HUDEP-2 (cell line): ENCODE measurements around the gene ALPK1.
A peak's percentile ranks its signal among the peaks of the same experiment; 100 is the strongest.
"Not testable (repeated sequence)": the region's sequence is repeated elsewhere in the genome, so short reads cannot be mapped to it uniquely, and the experiment has no call there.

ENCODE experiments used
- DNase-seq, 76 experiments: peaks; one replicate each; lab custom pipeline; 2025; ENCODE audit not compliant: unreplicated experiment in 76 of 76; lab: John Stamatoyannopoulos, UW

ALPK1 gene

GRCh38 chr4:112284166-112284565, 13.0 kb upstream of the ALPK1 start:
- DNase-seq = no peak

DNA sequence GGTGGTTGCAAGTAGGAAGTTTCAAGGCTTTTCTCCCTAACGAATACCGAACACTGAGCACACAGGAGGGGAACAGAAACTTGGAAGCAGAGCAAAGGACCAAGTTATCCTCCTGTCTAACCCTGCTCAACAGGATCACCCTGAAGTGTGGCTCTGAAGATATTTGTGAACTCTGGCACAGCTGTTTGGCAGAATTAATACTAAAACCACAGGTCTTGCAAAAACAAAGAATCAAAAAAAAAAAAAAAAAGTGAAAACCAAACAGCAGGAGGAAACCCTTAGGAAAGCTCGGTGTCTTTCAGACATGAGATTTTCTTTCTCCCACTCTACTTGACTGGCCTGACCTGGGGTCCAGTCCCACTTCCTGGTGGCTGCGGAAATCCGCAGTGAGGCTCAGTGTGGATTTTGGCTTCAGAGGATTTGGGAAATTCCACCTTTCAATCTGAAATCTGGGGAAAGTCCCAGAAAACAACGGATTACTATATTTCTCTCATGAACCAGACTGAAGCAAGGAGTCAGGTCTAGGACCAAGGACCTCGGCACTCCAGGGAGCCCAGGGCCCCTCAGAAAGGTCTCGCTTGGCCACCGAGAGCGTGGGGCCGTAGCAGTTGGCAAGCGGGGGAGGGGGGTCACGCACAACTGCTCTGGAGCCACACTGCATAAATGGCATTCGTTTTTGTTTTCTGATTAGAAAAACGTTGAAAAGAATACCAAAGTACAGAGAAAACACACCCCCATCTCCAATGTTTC, 12.3 kb upstream of the ALPK1 start:
- no peak for DNase-seq

DNA sequence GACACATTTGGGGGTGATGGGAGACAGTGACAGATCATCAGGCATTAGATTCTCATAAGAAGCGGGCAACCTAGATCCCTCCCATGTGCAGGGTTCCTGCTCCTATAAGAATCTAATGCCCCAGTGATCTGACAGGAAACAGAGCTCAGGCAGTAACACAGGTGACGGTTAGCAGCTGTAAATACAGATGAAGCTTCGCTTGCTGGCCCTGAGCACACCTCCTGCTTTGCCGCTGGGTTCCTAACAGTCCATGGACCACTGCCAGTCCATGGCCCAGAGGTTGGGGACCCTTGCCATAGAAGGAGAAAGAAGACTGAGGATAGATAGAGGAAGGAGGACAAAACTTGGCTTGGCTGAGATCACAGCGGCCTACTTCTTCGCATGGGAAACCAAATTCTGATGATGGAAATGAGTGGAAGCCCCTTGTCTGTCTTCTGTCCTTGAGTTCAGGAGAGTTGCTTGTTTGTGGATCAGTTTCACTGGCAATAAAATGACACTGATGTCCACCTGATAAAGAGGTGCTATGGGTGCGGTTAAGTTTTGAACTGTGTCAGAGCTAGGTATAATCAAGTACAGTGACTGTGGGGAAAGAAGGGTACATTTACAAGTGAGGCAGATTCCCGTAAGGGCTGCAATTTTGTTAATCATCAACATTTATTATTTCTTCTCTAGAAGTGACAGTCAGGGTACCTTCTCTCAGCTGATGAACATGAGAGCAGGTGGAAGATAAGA, 9.7 kb upstream of the ALPK1 start:
- DNase-seq = no peak

- DNase-seq = no peak
These were observed 8.7 kb upstream of the ALPK1 start for GRCh38 chr4:112288455-112288854.

- DNase-seq = no peak
These were observed 7.5 kb upstream of the ALPK1 start for GRCh38 chr4:112289407-112290253.

- DNase-seq = no peak
These were observed 6.8 kb upstream of the ALPK1 start for GRCh38 chr4:112290341-112290740.

GRCh38 chr4:112299721-112300120, 2.6 kb downstream of the ALPK1 start:
- DNase-seq = no peak

DNA sequence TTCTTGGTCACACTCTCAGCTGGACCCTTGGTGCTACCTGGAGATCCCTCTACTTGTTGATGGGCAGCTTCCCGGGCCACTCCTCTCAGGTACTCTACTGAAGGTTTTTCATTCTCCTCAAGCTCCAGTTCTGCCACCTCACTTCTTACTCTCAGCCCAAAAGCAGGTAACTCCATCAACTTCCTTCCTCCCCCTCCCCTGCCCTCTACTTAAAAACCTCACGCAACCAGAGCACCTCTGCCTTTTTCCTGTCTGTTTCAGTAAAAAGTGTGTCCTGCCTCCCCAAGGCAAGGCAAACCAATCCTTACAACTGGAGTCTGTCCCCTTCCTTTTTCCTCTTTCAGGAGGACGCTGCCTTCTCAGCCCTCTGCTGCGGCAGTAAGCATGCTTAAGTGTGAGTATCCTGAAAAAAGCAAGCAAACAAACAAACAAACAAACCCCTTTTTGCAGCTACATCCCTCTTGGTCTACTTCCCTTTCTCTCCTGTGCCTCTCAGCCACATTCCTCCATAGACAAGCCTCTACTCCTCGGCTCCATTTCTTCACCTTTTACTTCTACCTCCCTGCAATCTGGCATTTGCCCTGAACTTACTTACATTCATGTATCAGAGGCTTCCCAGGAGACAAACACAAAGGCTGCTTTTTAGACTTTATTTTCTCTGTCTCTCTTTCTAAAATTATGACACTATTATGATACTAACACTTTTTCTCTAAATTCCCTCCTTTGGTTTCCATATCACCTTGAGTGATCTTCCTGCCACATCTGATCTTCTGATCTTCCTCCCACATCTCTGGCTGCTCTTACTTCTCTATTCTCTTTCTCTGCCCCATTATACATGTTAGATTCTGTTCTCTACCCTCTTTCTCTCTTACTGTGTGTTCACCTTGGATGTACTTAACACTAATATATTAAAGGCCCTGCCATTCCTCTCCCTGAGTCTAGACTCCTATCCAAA, 5.4 kb downstream of the ALPK1 start:
- DNase-seq = no peak

GRCh38 chr4:112305477-112305876, 8.3 kb downstream of the ALPK1 start:
- DNase-seq = not testable (repeated sequence)

GRCh38 chr4:112309263-112309791, 12.2 kb downstream of the ALPK1 start:
- not testable (repeated sequence) for DNase-seq

GRCh38 chr4:112311516-112311915, 14.3 kb downstream of the ALPK1 start:
- no peak for DNase-seq

GRCh38 chr4:112312610-112313239, 15.6 kb downstream of the ALPK1 start:
- DNase-seq = no peak

- DNase-seq = no peak
These were observed 18.3 kb downstream of the ALPK1 start for GRCh38 chr4:112315446-112315845.

- no peak for DNase-seq
These were observed 19.2 kb downstream of the ALPK1 start for GRCh38 chr4:112316360-112316759.

GRCh38 chr4:112318239-112319142, 21.3 kb downstream of the ALPK1 start:
- no peak for DNase-seq

DNA sequence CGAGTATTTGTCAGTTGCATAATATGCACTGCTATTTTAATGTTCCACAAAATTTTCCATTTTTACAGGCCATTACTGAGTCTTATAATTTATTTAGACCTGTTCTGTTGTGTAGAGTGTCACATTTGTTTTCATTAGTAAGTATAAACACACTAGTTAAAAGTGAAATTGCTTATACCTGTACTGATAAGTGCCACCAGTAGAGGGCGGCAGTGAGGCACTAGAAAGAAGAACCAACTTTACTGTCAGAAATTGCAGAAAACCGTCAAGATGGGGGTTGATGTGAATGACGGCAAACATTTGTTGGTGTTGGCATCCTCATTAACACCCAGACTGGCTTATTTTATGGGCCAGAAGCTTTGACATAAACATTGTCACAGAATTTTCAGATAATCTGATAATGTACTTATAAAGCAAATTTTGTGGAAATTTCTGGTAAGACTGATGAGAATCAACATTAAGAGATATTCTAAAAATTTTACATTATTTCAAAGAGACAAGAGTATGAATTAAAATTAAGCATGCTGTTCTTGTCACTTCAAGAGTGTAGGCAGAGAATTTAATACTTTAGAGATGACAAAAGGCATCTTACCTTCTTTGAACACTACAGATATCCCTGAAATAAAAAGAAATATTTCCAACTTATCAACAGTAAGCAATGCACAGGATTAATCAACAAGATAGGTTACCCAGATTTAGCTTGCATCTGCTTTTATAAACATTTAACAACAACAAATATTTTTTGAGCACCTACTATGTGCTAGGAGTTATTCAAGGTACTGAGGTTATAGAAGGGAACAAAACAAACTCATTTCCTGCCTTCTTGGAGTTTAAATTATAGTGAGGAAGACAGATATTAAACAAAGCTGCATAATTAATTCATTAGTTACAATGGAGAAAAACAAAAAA, 24.9 kb downstream of the ALPK1 start:
- DNase-seq = peak in 55 of 76 experiments; percentile 1 to 59 (median 21)

GRCh38 chr4:112322866-112323265, 25.7 kb downstream of the ALPK1 start:
- no peak for DNase-seq
